Measurements from ENCODE around the gene ACTRT2.

DNA sequence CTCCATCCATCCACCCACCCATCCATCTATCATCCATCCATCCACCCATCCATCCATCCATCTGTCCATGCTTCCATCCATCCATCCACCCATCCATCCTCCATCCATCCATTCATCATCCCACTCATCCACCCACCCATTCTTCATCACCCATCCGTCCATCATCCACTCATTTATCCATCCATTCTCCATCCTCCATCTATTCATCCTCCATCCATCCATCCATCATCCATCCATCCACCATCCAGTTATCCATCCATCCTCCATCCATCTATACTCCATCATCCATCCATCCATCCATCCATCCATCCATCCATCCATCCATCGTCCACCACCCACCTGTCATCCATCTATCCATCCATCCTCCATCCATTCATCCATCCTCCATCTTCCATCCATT lies 32.1 kb upstream of the ACTRT2 start:
- TF ChIP-seq CTCF (IDR thresholded peaks at IDR 0.05; ENCODE audit: control extremely low read depth in 1 of 3, insufficient read depth in 1 of 3, low read depth in 1 of 3, low read length in 3 of 3) (no peak), CBX5 (IDR thresholded peaks at IDR 0.05; ENCODE audit: low read depth, low read length) (no peak), USF2 (IDR thresholded peaks at IDR 0.05; ENCODE audit: low read length) (no peak), POLR2AphosphoS5 (IDR thresholded peaks at IDR 0.05; ENCODE audit: low read depth, low read length) (no peak), MAFK (IDR thresholded peaks at IDR 0.05; ENCODE audit: low read depth, low read length) (no peak)

Data from H1 (cell line).